Left ventricle myocardium inferior (tissue), 1 donor: ENCODE data around the gene LCN10. TPM values are rescaled to one million over a fixed set of nuclear protein-coding genes. Genes with fewer than 3 reads are reported as not detected.
"Not testable (repeated sequence)": the region's sequence is repeated elsewhere in the genome, so short reads cannot be mapped to it uniquely, and the experiment has no call there.

Source experiments
- DNase-seq: peaks from one replicate; pipeline ENCODE4 v3.0.0-alpha.2; 2020
- H3K27ac ChIP-seq: fragments of 200-600 bp; replicated peaks from 2 replicates; pipeline ENCODE4 v1.8.0; 2021
- H3K27me3 ChIP-seq: fragments of 200-600 bp; 2 replicates; pipeline ENCODE4 v1.8.0; 2021; ENCODE audit warnings: low read depth
- H3K36me3 ChIP-seq: fragments of 200-600 bp; 2 replicates; pipeline ENCODE4 v1.8.0; 2021
- H3K4me1 ChIP-seq: fragments of 200-600 bp; 2 replicates; pipeline ENCODE4 v1.8.0; 2021
- H3K4me3 ChIP-seq: fragments of 200-600 bp; 2 replicates; pipeline ENCODE4 v1.8.0; 2021; ENCODE audit warnings: mild to moderate bottlenecking, moderate library complexity
- H3K9me3 ChIP-seq: fragments of 200-600 bp; replicated peaks from 2 replicates; pipeline ENCODE4 v1.8.0; 2021
- intact Hi-C: fragments of 100-400 bp; cut with micrococcal nuclease; formaldehyde crosslinking; loops from one replicate; pipeline ENCODE4 v1.11.0; 2022
- total RNA-seq: library from RNA; stranded (reverse); fragmentation: NEBNext Ultra II Directional; extraction: Animal tissue kit (Norgen Biotek cat#: 25700); gene quantifications from one replicate; pipeline ENCODE4 v1.2.1, GENCODE V29; 2021
- TF ChIP-seq, protein P1 (sequence below): fragments of 200-600 bp; IDR thresholded peaks from 2 replicates; pipeline ENCODE4 v1.8.0; 2021; ENCODE audit warnings: antibody characterized with exemption, mild to moderate bottlenecking, borderline replicate concordance
- donor health status: DM: no; HTN: yes; CAD: no; lungs with severe emphysema.

The LCN10 gene
- total RNA-seq, 1 donor from 2014 or later, result 9.6 TPM

DNA sequence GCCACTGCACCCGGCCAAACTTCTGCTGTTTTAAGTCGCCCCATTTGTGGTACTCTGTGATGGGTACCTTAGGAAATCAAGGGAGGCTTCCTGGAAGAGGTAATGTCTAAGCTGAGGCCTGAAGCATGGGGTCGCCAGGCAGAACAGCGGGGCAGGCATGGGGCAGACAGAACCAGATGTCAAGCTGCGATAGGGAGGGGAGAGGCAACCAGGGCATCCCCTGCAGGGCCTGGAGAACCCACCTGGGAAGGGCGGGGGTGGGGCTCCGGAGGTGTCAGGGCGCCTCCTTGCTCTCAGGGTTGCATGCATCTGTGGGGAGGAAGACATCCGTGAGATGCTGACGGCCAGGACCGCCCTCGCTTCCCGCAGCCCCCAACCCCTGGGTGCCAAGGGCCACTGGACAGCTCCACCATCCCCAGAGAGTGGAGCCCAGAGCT lies 18.8 kb upstream of the LCN10 start:
- intact Hi-C loops, result no loop called here
- H3K36me3 ChIP-seq, result no peaks in the 10 kb centered on the region
- H3K27me3 ChIP-seq, result peaks cover 28% of the 10 kb centered on the region
- no peaks in the 10 kb centered on the region for H3K9me3 ChIP-seq
- TF ChIP-seq, protein P1, sequence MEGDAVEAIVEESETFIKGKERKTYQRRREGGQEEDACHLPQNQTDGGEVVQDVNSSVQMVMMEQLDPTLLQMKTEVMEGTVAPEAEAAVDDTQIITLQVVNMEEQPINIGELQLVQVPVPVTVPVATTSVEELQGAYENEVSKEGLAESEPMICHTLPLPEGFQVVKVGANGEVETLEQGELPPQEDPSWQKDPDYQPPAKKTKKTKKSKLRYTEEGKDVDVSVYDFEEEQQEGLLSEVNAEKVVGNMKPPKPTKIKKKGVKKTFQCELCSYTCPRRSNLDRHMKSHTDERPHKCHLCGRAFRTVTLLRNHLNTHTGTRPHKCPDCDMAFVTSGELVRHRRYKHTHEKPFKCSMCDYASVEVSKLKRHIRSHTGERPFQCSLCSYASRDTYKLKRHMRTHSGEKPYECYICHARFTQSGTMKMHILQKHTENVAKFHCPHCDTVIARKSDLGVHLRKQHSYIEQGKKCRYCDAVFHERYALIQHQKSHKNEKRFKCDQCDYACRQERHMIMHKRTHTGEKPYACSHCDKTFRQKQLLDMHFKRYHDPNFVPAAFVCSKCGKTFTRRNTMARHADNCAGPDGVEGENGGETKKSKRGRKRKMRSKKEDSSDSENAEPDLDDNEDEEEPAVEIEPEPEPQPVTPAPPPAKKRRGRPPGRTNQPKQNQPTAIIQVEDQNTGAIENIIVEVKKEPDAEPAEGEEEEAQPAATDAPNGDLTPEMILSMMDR, result no peak
- no peak overlapping the region for H3K27ac ChIP-seq
- no peak for DNase-seq
- H3K4me3 ChIP-seq, result no peak overlapping the region
- H3K4me1 ChIP-seq, result peaks cover 41% of the 10 kb centered on the region

DNA sequence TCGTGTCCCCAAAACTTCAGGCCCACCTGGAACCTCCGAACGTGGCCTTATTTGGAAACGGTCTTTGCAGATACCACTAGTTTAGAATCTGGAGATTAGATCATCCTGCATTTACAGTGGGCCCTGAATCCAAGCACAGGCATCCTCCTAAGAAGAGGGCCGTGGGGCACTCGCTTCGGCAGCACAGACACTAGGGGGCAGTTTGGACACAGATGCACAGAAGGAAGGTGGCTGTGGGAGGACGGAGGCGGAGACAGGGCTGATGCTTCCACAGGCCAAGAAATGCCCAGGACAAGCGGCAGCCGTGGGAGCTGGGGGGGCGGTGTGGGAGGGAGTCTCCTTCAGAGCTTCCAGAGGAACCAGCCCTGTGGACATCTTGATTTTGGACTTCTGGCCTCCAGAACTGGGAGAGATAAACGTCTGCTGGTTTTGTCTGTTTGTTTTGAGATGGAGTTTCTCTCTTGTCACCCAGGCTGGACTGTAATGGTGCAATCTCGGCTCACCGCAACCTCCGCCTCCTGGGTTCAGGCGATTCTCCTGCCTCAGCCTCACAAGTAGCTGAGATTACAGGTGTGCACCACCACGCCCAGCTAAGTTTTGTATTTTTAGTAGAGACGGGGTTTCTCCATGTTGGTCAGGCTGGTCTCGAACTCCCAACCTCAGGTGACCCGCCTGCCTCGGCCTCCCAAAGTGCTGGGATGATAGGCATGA lies 18.2 kb upstream of the LCN10 start:
- H3K4me3 ChIP-seq, intact Hi-C loops, H3K36me3 ChIP-seq, H3K9me3 ChIP-seq, H3K27ac ChIP-seq, DNase-seq: not testable (repeated sequence)
- TF ChIP-seq, protein P1, result peak; percentile 60
- Histone ChIP-seq H3K27me3 (peaks cover 28% of the 10 kb centered on the region), H3K4me1 (peaks cover 38% of the 10 kb centered on the region)

DNA sequence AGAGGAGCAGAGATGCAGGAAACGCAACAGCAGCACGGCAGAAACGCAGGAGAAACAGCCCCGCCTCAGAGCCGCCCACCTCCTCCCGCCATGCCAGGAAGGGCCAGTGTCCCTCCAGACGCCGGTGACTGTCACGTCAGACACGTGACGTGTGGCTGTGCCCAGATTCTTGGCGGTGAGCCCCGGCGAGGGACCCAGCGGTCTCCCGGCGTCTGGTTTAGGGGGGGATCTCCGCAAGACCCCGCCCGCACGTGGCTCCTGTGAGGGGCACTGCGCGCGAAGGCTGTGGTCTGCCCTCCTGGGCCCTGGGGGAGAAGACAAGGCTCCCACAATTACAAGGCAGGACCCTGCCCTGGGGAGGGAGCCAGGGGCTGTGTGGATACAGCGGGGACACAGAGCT lies 17.7 kb upstream of the LCN10 start:
- H3K36me3 ChIP-seq, result no peaks in the 10 kb centered on the region
- no peak overlapping the region for H3K4me3 ChIP-seq
- peaks cover 4% of the 10 kb centered on the region for H3K9me3 ChIP-seq
- peaks cover 33% of the 10 kb centered on the region for H3K4me1 ChIP-seq
- intact Hi-C loops, result no loop called here
- peaks cover 28% of the 10 kb centered on the region for H3K27me3 ChIP-seq
- TF ChIP-seq, protein P1, result no peak
- DNase-seq, result no peak
- H3K27ac ChIP-seq, result no peak overlapping the region

DNA sequence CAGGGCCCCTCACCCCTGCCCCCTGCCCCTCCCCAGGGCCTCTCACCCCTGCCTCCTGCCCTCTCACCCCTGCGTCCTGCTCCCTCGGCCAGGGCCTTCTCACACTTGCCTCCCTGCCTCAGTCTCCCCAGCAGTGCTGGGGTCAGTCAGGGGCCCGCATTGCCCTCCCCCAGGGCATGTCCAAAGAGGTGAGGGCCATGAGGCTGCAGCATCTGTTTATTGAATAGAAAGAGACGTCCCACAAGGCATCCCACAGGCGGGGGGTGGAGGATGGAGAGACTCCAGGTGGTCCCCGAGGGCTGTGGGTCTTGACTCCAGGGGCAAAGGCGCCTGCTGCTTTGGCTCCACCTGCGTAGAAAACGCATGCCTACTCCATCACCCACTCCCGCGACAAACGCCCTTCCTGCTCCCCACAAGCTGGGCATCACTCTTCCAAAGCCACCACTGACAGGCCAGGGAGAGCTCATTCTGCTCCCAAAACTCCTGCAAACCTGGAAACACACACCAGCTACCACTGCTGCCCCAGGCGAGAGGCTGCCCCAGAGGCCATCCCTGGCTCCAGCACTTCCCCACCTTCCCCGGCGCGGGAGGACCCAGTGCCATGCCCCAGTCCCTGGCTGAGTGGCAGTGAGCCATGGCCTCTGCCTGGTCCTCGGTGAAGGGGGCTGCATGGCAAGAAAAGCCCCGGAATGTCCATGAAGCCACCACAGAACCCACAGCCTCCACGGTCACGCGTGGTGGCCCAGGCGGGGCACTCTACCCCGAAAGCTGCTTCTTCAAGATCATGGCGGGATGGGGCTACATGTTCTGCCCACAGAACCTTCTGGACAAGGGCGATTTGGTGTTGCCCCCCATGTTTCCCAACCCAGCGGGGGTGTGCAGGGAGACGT lies 16.9 kb upstream of the LCN10 start:
- Histone ChIP-seq H3K36me3 (no peaks in the 10 kb centered on the region), H3K9me3 (peaks cover 4% of the 10 kb centered on the region), H3K27ac (no peak overlapping the region), H3K27me3 (peaks cover 28% of the 10 kb centered on the region), H3K4me1 (peaks cover 29% of the 10 kb centered on the region), H3K4me3 (no peak overlapping the region)
- intact Hi-C loops, result no loop called here
- no peak for DNase-seq
- TF ChIP-seq, protein P1, result no peak

DNA sequence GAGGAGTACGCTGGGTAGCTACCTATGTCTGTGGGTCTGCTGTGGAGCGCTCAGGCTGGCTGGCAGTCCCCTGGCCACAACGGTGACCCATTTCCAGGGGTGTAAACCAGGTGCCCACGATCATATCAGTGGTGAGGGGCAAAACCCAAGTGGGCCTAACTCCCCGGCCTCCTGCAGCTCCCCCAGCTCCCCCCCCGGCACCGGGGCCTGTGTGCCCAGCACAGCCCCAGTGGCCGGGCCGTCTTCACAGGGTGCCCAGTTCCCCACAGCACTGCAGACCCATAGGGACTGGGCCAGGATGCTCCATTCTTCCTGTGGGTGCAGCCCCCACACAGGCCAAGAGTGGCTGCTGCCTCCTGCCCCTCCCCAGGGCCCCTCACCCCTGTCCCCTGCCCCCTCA lies 16.3 kb upstream of the LCN10 start:
- DNase-seq, result no peak

More for the DNA sequence above, 16.3 kb upstream of the LCN10 start:
- peaks cover 23% of the 10 kb centered on the region for H3K27me3 ChIP-seq
- TF ChIP-seq, protein P1, result no peak
- H3K27ac ChIP-seq, result no peak overlapping the region
- no peaks in the 10 kb centered on the region for H3K36me3 ChIP-seq
- H3K4me1 ChIP-seq, result peaks cover 25% of the 10 kb centered on the region
- no peak overlapping the region for H3K4me3 ChIP-seq
- peaks cover 4% of the 10 kb centered on the region for H3K9me3 ChIP-seq
- intact Hi-C loops, result no loop called here
